CD4-positive, alpha-beta T cell (primary cell): Measurements from ENCODE around the gene GGTA1. TPM values are rescaled to one million over a fixed set of nuclear protein-coding genes. Genes with fewer than 3 reads are reported as not detected.
A peak's percentile ranks its signal among the peaks of the same experiment; 100 is the strongest.

ENCODE experiments used
- ATAC-seq: fragments of 200-7000 bp; cut with Tn5 transposase; one replicate; pipeline ENCODE4 v1.10.0; 2022; ENCODE audit warnings: mild to moderate bottlenecking; ENCODE audit not compliant: poor library complexity
- CTCF ChIA-PET: fragments of 350-600 bp; sonication (Branson Sonifier 250); formaldehyde crosslinking; loops from one replicate; lab custom pipeline; 2021; ENCODE audit warnings: antibody characterized with exemption, inconsistent platforms; lab: Charles Lee
- POLR2A ChIA-PET: fragments of 350-600 bp; sonication (Branson Sonifier 250); formaldehyde crosslinking; loops from one replicate; lab custom pipeline; 2021; ENCODE audit warnings: antibody characterized with exemption, inconsistent platforms; lab: Charles Lee
- DNase-seq, 14 experiments: peaks; one replicate each; pipeline ENCODE4 v3.0.0-alpha.2; 2013 to 2020; ENCODE audit warnings: mixed read lengths in 2 of 14
- H3K27ac ChIP-seq, 2 donors: one replicate each; pipeline versions ENCODE4 v1.5.1 to v1.7.0; 2013; ENCODE audit warnings: low read length in 2 of 2, low read depth in 1 of 2, mild to moderate bottlenecking in 1 of 2
- H3K27me3 ChIP-seq, 2 experiments: 1 replicate in 1 of 2; 2 replicates in 1 of 2; pipeline versions ENCODE4 v1.6.1 to v1.7.0; 2013; ENCODE audit warnings: low read length in 2 of 2, control low read depth in 1 of 2, mild to moderate bottlenecking in 1 of 2, moderate library complexity in 1 of 2; ENCODE audit not compliant: insufficient read depth in 2 of 2, control insufficient read depth in 1 of 2
- H3K36me3 ChIP-seq: one replicate; pipeline ENCODE4 v1.6.1; 2013; ENCODE audit warnings: low read length, control low read depth; ENCODE audit not compliant: insufficient read depth
- H3K4me1 ChIP-seq: one replicate; pipeline ENCODE4 v1.6.1; 2013; ENCODE audit warnings: low read length, control low read depth; ENCODE audit not compliant: insufficient read depth
- H3K4me3 ChIP-seq: one replicate; pipeline ENCODE4 v1.5.1; 2013; ENCODE audit warnings: mild to moderate bottlenecking, low read length, moderate library complexity
- H3K9me3 ChIP-seq, 2 experiments: 1 replicate in 1 of 2; 2 replicates in 1 of 2; pipeline versions ENCODE4 v1.6.1 to v1.7.0; 2013; ENCODE audit warnings: low read length in 2 of 2, mild to moderate bottlenecking in 2 of 2, control low read depth in 1 of 2, moderate library complexity in 1 of 2; ENCODE audit not compliant: control insufficient read depth in 1 of 2, insufficient read depth in 1 of 2
- H3K27ac Mint-ChIP-seq: one replicate; pipeline ENCODE4 v1.8.0; 2020; ENCODE audit warnings: mixed read lengths
- H3K27me3 Mint-ChIP-seq: one replicate; pipeline ENCODE4 v1.8.0; 2021; ENCODE audit warnings: mixed read lengths
- H3K36me3 Mint-ChIP-seq: one replicate; pipeline ENCODE4 v1.8.0; 2021; ENCODE audit warnings: low read depth, mixed read lengths
- H3K4me1 Mint-ChIP-seq: one replicate; pipeline ENCODE4 v1.8.0; 2021; ENCODE audit warnings: low read depth, mixed read lengths
- H3K4me3 Mint-ChIP-seq: one replicate; pipeline ENCODE4 v1.8.0; 2020; ENCODE audit warnings: mild to moderate bottlenecking, mixed read lengths
- H3K9me3 Mint-ChIP-seq: one replicate; pipeline ENCODE4 v1.8.0; 2020; ENCODE audit warnings: mixed read lengths
- CTCF ChIP-seq: fragments of 200-600 bp; IDR thresholded peaks from one replicate; pipeline ENCODE4 v1.8.0; 2022; ENCODE audit warnings: antibody characterized with exemption, mild to moderate bottlenecking
- intact Hi-C, 2 experiments: fragments of 100-400 bp; cut with DNase I in 1 of 2; cut with micrococcal nuclease in 1 of 2; formaldehyde crosslinking; loops; one replicate each; pipeline versions ENCODE4 v1.15.1 to v1.9.0; 2023 to 2025; cut with DNase I, micrococcal nuclease
- total RNA-seq, 174 experiments: library from RNA in 2 of 174; stranded (reverse) in 2 of 174; gene quantifications; one replicate each; pipeline ENCODE4 v1.2.3 and lab custom pipeline; 2021 to 2026

GGTA1 gene
- total RNA-seq, 2 experiments from 2014 or later = not detected

- Mint-ChIP-seq H3K36me3 (no peaks in the 10 kb centered on the region), H3K27me3 (peaks cover 39% of the 10 kb centered on the region), H3K4me3 (no peak overlapping the region), H3K4me1 (peaks cover 16% of the 10 kb centered on the region), H3K27ac (no peak overlapping the region), H3K9me3 (peaks cover 4% of the 10 kb centered on the region)
- Histone ChIP-seq H3K4me1 (peaks cover 16% of the 10 kb centered on the region), H3K36me3 (no peaks in the 10 kb centered on the region), H3K27ac (no peak overlapping the region), H3K4me3 (no peak overlapping the region), H3K9me3 (peaks cover 0 to 13% of the 10 kb centered on the region in 2 experiments), H3K27me3 (peaks cover 27 to 28% of the 10 kb centered on the region in 2 experiments)
- ATAC-seq (no peak), DNase-seq (peak in 2 of 14 experiments; percentile 22 to 26)
- TF ChIP-seq CTCF = no peak
- CTCF ChIA-PET = no interaction called here
- POLR2A ChIA-PET = no interaction called here
- intact Hi-C loops = no loop called here
Observed at GRCh38 chr9:121494192-121494591, 5.5 kb downstream of the GGTA1 start.

GRCh38 chr9:121491111-121491510, 8.5 kb downstream of the GGTA1 start:
- DNase-seq (no peak), ATAC-seq (no peak)
- Mint-ChIP-seq H3K27ac (no peak overlapping the region), H3K4me3 (no peak overlapping the region), H3K9me3 (peaks cover 2% of the 10 kb centered on the region), H3K4me1 (no peaks in the 10 kb centered on the region), H3K27me3 (peaks cover 12% of the 10 kb centered on the region), H3K36me3 (no peaks in the 10 kb centered on the region)
- H3K27ac ChIP-seq = no peak overlapping the region
- H3K9me3 ChIP-seq = no peaks in the 10 kb centered on the region
- ChIA-PET POLR2A (no interaction called here), CTCF (no interaction called here)
- H3K4me1 ChIP-seq = peaks cover 3% of the 10 kb centered on the region
- no peak for TF ChIP-seq CTCF
- intact Hi-C loops = no loop called here
- peaks cover 2 to 4% of the 10 kb centered on the region in 2 experiments for H3K27me3 ChIP-seq
- H3K4me3 ChIP-seq = no peak overlapping the region
- H3K36me3 ChIP-seq = no peaks in the 10 kb centered on the region

- ChIA-PET CTCF (no interaction called here), POLR2A (no interaction called here)
- peaks cover 4% of the 10 kb centered on the region for H3K4me1 ChIP-seq
- Mint-ChIP-seq H3K27me3 (no peaks in the 10 kb centered on the region), H3K4me1 (no peaks in the 10 kb centered on the region), H3K27ac (no peak overlapping the region), H3K4me3 (no peak overlapping the region), H3K9me3 (no peaks in the 10 kb centered on the region), H3K36me3 (no peaks in the 10 kb centered on the region)
- no peaks in the 10 kb centered on the region for H3K27me3 ChIP-seq
- no peak for TF ChIP-seq CTCF
- DNase-seq (no peak), ATAC-seq (no peak)
- no peak overlapping the region for H3K27ac ChIP-seq
- H3K36me3 ChIP-seq = no peaks in the 10 kb centered on the region
- no peaks in the 10 kb centered on the region for H3K9me3 ChIP-seq
- no peak overlapping the region for H3K4me3 ChIP-seq
- intact Hi-C loops = no loop called here
Observed at GRCh38 chr9:121489344-121489743, 10.3 kb downstream of the GGTA1 start.
